ENCODE results near the gene CNOT6.

Gene CNOT6

DNA sequence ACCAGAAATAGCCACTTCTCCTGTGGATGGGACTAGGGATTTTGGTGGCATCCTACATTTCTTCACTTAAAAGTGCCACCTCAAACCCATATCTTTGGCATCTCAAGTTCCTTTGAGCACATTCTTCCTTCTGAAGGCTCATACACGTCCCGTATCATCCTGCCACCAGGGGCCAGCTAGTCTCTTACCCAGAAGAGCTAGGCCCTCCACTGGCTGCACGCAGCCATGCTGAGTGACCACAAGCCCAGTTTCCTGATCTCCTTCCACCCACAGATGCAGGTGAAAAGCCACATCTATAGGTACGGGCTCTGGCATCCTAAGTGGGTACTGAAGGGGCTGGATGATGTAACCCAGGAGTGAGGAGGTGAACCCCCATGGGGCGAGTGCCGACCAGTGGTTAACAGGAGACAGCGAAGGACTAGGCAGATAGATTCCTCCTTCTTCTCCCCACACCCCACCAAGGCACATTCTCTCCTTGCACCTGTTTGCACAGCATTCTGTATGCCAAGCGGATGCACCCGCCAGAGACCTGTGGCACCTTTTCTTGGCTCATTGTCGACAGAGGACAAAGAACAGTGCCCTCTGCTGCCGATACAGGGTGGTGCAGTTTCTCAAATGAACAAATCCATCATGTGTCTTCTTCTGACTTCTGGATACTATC, 111.5 kb downstream of the CNOT6 start:
- H3K4me3 ChIP-seq (ENCODE audit: low read depth in 1 of 2, low read length in 2 of 2): no peak overlapping the region
- H3K4me1 ChIP-seq (ENCODE audit: insufficient read depth, low read length): no peaks in the 10 kb centered on the region
- no peaks in the 10 kb centered on the region for H3K9me3 ChIP-seq (ENCODE audit: low read length)
- H3K36me3 ChIP-seq (ENCODE audit: insufficient read depth, low read length): no peaks in the 10 kb centered on the region
- H3K27me3 ChIP-seq (ENCODE audit: control insufficient read depth in 1 of 2, insufficient read depth in 2 of 2, low read length in 2 of 2): no peaks in the 10 kb centered on the region
- no peak overlapping the region for H3K9ac ChIP-seq (ENCODE audit: low read length)
- no peak overlapping the region for H3K27ac ChIP-seq (ENCODE audit: low read depth, low read length)

DNA sequence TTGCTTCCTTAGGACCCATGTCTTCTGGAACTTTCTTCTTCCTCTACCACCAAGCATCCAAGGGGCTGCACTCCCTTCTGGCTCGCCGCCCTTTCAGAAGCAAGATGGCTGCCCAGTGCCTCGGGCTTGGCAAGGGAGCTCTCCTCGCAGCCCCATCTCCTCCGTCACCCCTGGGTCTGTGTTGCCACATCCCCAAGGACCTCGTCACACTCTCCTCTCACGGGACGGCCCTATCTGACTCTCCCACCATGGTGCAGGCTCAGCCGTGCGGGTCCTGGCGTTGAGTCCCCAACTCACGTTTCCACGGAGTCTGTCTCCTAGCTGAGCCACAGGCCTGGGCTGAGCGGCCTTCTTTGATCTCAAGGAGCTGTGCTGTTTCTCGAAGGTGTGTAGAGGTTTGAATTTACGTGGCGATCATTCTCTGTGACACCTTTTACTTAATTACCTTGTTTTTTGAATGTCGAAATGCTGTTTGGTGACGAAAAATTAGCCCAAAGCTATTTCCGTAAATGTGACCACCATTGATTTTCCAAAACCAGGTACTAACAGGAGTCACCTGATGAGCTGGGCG, 112.1 kb downstream of the CNOT6 start:
- Histone ChIP-seq H3K4me3 (ENCODE audit: low read depth in 1 of 2, low read length in 2 of 2) (no peak overlapping the region), H3K9ac (ENCODE audit: low read length) (no peak overlapping the region), H3K36me3 (ENCODE audit: insufficient read depth, low read length) (no peaks in the 10 kb centered on the region), H3K27ac (ENCODE audit: low read depth, low read length) (no peak overlapping the region), H3K27me3 (ENCODE audit: control insufficient read depth in 1 of 2, insufficient read depth in 2 of 2, low read length in 2 of 2) (no peaks in the 10 kb centered on the region), H3K4me1 (ENCODE audit: insufficient read depth, low read length) (no peaks in the 10 kb centered on the region), H3K9me3 (ENCODE audit: low read length) (no peaks in the 10 kb centered on the region)

DNA sequence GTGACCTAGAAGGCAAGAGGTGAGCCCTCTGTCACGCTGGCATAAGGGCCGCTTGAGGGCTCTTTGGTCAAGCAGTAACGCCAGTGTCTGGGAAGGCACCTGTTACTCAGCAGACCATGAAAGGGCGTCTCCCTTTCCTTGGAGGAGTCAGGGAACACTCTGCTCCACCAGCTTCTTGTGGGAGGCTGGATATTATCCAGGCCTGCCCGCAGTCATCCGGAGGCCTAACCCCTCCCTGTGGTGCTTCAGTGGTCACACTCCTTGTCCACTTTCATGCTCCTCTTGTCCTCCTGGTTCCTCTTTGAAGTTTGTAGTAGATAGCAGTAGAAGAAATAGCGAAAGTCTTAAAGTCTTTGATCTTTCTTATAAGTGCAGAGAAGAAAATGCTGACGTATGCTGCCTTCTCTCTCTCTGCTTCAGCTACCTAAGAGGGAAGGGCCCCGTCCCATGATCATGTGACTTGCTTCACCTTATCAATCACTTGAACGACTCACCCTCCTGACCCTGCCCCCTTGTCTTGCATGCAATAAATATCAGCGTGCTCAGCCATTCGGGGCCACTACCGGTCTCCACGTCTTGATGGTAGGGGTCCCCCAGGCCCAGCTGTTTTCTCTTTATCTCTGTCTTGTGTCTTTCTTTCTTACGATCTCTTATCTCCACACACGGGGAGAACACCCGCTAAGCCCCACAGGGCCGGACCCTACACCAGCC, 113.8 kb downstream of the CNOT6 start:
- no peak overlapping the region for H3K27ac ChIP-seq (ENCODE audit: low read depth, low read length)
- no peaks in the 10 kb centered on the region for H3K9me3 ChIP-seq (ENCODE audit: low read length)
- no peaks in the 10 kb centered on the region for H3K27me3 ChIP-seq (ENCODE audit: control insufficient read depth in 1 of 2, insufficient read depth in 2 of 2, low read length in 2 of 2)

DNA sequence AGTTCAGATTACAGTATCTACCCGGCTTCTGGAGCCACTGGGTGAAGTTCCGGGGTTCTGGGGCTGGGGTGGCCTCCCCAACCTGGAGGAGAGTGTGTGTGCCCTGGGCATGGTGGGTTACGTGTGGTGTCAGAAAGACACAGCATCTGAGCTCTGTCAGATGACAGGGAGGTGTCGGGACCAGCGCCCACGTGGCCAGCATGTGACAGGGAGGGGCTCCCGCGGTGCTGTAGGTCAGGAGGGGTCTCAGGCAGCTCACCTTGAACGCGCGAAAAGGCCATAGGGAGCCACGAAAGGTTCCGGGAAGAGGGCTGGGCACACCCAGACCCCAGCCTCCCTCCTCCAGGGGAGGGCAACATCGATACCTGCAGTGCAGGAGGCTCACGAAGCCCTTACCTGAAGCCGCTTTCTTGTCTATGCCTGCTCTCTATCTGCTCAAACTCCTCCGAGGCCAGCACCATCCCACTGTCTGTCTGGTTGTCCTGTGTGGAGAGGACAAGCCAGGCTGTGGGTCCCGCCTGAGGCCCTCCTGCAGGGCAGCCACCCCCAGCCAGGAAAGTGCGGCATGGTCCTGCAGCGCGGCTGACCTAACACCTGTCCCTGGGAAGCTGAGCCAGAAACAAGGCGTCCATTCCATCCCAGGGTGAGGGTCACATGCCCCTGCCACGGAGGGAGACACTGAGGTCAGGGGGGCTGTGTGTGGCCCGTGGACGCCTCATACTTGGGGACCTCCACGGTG, 114.6 kb downstream of the CNOT6 start:
- H3K4me3 ChIP-seq (ENCODE audit: low read depth in 1 of 2, low read length in 2 of 2): no peak overlapping the region
- no peaks in the 10 kb centered on the region for H3K36me3 ChIP-seq (ENCODE audit: insufficient read depth, low read length)
- H3K27ac ChIP-seq (ENCODE audit: low read depth, low read length): no peak overlapping the region
- no peaks in the 10 kb centered on the region for H3K9me3 ChIP-seq (ENCODE audit: low read length)
- H3K9ac ChIP-seq (ENCODE audit: low read length): no peak overlapping the region
- H3K27me3 ChIP-seq (ENCODE audit: control insufficient read depth in 1 of 2, insufficient read depth in 2 of 2, low read length in 2 of 2): no peaks in the 10 kb centered on the region
- H3K4me1 ChIP-seq (ENCODE audit: insufficient read depth, low read length): no peaks in the 10 kb centered on the region

More for the DNA sequence above, 113.8 kb downstream of the CNOT6 start:
- no peak overlapping the region for H3K9ac ChIP-seq (ENCODE audit: low read length)
- no peaks in the 10 kb centered on the region for H3K4me1 ChIP-seq (ENCODE audit: insufficient read depth, low read length)
- H3K36me3 ChIP-seq (ENCODE audit: insufficient read depth, low read length): no peaks in the 10 kb centered on the region
- H3K4me3 ChIP-seq (ENCODE audit: low read depth in 1 of 2, low read length in 2 of 2): no peak overlapping the region

DNA sequence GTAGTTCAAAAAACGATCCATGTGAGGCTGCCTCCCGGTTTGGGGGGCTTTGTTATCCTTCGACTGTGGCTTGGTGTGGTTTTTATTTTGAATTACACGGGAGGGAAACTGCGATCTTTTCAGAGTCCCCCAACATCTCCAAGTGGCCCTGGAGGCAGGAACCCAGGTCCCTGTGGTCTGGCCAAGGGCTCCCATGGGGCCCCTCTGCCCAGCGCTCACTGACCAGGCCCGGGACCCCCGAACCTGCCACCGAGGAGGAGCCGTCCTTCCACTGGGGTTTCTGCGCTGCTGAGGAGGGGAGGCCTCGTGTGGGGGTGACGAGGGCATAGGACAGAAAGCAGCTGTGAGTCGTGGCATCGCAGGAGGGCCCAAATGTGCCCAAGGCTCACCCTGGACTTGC, 115.2 kb downstream of the CNOT6 start:
- Histone ChIP-seq H3K27me3 (ENCODE audit: control insufficient read depth in 1 of 2, insufficient read depth in 2 of 2, low read length in 2 of 2) (no peaks in the 10 kb centered on the region), H3K4me1 (ENCODE audit: insufficient read depth, low read length) (no peaks in the 10 kb centered on the region), H3K9me3 (ENCODE audit: low read length) (no peaks in the 10 kb centered on the region), H3K4me3 (ENCODE audit: low read depth in 1 of 2, low read length in 2 of 2) (no peak overlapping the region), H3K36me3 (ENCODE audit: insufficient read depth, low read length) (no peaks in the 10 kb centered on the region), H3K9ac (ENCODE audit: low read length) (no peak overlapping the region), H3K27ac (ENCODE audit: low read depth, low read length) (no peak overlapping the region)

DNA sequence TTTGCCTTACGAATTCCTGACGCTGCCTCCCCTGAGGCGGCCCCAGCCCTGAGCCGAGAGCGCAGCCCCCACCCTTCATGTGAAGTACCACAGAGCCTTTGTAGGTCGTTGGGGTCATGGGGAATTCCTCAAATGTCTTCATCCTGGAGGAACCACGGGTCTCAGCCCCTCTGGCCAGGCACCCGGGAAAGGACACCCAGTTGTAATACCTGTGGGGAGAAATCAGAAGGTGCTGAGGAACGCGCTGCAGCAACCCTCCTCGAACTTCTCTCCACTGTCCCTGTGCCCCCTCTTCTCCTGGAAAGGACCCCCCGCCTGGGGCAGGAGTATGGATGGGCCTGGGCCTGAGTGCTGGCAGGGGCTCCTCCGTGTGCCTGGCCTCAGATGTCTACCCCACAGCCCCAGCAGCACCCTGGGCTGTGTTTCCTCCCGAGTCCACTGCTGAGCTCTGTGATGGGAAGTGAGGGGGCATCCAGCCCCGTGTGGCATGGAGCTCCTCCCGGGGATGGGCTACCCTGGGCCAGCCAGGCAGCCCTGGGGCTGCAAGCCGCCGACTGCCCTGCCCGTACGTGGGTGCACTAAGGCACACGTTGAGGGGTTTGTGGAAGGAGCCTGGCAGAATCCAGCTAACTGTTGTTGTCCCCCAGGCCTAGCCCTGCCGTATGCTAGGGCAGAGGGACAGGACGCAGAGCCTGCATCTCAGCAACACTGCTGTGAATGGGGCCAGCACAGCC, 115.8 kb downstream of the CNOT6 start:
- H3K27me3 ChIP-seq (ENCODE audit: control insufficient read depth in 1 of 2, insufficient read depth in 2 of 2, low read length in 2 of 2): no peaks in the 10 kb centered on the region
- no peak overlapping the region for H3K4me3 ChIP-seq (ENCODE audit: low read depth in 1 of 2, low read length in 2 of 2)
- no peaks in the 10 kb centered on the region for H3K4me1 ChIP-seq (ENCODE audit: insufficient read depth, low read length)

DNA sequence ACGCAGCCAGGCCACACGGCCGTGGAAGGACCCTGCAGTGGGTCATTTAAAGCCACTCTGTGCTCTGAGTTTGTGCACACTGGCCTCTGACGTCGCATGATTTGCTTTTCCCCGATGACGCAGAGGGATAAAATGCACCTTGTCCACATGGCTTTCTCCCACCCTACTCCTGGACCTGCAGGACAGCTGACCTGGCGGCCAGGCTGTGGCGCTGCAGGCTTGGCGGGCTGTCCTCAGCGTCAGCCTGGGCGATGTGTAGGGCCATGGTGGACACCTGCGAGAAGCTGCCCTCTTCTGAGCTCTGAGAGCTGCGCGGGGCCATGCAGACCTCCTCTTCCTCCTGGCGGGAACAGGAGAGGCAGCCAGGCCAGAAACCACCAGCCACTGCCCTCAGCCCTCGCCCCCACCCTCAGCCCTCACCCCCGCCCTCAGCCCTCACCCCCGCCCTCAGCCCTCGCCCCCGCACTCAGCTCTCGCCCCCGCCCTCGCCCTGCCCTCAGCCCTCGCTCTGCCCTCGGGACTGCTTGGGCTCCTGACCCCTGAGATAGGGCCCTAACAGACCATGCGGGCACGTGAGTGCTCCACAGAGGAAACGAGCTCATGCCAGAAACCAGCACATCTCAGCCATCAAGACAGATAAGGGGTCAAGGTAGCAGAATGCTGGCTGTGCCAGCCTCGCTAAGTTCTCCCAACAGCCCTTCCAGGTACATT, 117.1 kb downstream of the CNOT6 start:
- no peaks in the 10 kb centered on the region for H3K36me3 ChIP-seq (ENCODE audit: insufficient read depth, low read length)
- H3K9me3 ChIP-seq (ENCODE audit: low read length): no peaks in the 10 kb centered on the region
- H3K4me1 ChIP-seq (ENCODE audit: insufficient read depth, low read length): no peaks in the 10 kb centered on the region
- no peak overlapping the region for H3K27ac ChIP-seq (ENCODE audit: low read depth, low read length)
- no peak overlapping the region for H3K4me3 ChIP-seq (ENCODE audit: low read depth in 1 of 2, low read length in 2 of 2)
- H3K27me3 ChIP-seq (ENCODE audit: control insufficient read depth in 1 of 2, insufficient read depth in 2 of 2, low read length in 2 of 2): no peaks in the 10 kb centered on the region
- no peak overlapping the region for H3K9ac ChIP-seq (ENCODE audit: low read length)

More for the DNA sequence above, 115.8 kb downstream of the CNOT6 start:
- H3K36me3 ChIP-seq (ENCODE audit: insufficient read depth, low read length): no peaks in the 10 kb centered on the region
- H3K9me3 ChIP-seq (ENCODE audit: low read length): no peaks in the 10 kb centered on the region
- H3K27ac ChIP-seq (ENCODE audit: low read depth, low read length): no peak overlapping the region
- no peak overlapping the region for H3K9ac ChIP-seq (ENCODE audit: low read length)

DNA sequence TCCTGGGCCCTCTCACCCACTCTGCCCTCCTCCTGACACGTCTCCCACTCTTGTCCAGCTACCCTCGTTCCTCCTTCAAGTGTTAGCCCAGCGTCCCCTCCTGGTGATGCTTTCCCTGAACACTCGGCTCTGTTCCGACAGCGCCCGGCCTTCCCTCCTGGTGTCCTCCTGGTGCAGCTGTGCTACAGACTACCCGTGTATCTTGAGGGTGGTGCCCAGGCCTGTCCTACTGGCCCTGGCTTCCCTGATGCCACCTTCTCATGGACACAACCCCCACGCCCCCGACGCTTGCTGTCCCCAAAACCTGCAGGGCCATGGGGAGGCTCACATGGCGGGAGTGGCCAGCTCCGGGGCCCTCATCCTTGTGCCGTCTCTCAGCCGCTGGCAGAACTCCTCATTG, 118.5 kb downstream of the CNOT6 start:
- H3K4me3 ChIP-seq (ENCODE audit: low read depth in 1 of 2, low read length in 2 of 2): no peak overlapping the region
- no peaks in the 10 kb centered on the region for H3K27me3 ChIP-seq (ENCODE audit: control insufficient read depth in 1 of 2, insufficient read depth in 2 of 2, low read length in 2 of 2)
- no peaks in the 10 kb centered on the region for H3K4me1 ChIP-seq (ENCODE audit: insufficient read depth, low read length)
- no peaks in the 10 kb centered on the region for H3K36me3 ChIP-seq (ENCODE audit: insufficient read depth, low read length)
- H3K9me3 ChIP-seq (ENCODE audit: low read length): no peaks in the 10 kb centered on the region
- H3K9ac ChIP-seq (ENCODE audit: low read length): no peak overlapping the region
- H3K27ac ChIP-seq (ENCODE audit: low read depth, low read length): no peak overlapping the region

DNA sequence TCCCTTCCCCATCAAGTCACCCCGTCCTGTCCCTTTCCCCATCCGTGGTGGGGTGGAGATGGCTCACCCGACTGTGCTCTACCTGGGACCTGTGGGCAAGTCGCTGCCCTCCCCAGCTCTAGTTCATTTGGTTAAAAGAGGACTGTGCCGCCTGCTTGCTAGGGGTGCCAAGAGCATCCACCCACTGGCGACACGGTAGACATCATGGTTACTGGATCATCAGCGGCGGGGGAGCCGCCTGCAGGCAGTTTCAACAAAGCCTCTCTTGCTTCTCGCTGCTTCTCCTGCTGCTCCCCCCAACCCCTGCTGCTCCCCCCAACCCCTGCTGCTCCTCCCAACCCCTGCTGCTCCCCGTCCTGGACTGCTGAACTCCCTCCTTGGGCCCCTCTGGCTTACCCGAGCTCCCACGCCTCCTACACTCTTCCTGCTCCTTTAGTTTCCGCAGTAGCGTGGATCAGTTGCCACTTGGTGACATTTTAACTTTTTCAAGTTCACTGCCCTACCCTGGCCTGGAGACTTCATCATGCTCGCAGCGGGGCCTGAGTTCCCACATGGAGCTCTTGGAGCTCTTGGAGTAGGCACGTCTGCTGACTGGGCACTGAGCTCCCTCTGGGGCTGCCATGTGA, 119.1 kb downstream of the CNOT6 start:
- no peaks in the 10 kb centered on the region for H3K36me3 ChIP-seq (ENCODE audit: insufficient read depth, low read length)
- H3K9ac ChIP-seq (ENCODE audit: low read length): no peak overlapping the region
- no peaks in the 10 kb centered on the region for H3K9me3 ChIP-seq (ENCODE audit: low read length)
- no peak overlapping the region for H3K27ac ChIP-seq (ENCODE audit: low read depth, low read length)
- no peaks in the 10 kb centered on the region for H3K27me3 ChIP-seq (ENCODE audit: control insufficient read depth in 1 of 2, insufficient read depth in 2 of 2, low read length in 2 of 2)
- H3K4me1 ChIP-seq (ENCODE audit: insufficient read depth, low read length): no peaks in the 10 kb centered on the region
- H3K4me3 ChIP-seq (ENCODE audit: low read depth in 1 of 2, low read length in 2 of 2): no peak overlapping the region

DNA sequence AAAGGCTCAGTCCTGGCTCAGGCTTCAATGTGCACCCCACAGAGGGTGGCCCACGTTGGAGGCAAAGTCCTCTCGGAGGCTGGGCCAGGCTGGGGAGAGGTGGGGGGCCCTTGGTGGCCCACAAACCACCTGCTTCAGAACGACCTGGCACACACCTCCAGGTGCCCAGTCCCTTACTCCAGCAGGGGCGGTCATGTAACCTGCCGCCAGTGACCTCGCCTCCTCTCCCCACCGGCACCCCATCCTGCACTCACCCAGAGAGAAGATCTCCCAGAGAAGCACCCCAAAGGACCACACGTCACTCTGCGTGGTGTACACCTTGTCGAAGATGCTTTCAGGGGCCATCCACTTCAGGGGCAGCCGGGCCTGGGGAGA, 119.6 kb downstream of the CNOT6 start:
- no peaks in the 10 kb centered on the region for H3K36me3 ChIP-seq (ENCODE audit: insufficient read depth, low read length)
- no peak overlapping the region for H3K9ac ChIP-seq (ENCODE audit: low read length)
- H3K27ac ChIP-seq (ENCODE audit: low read depth, low read length): no peak overlapping the region
- no peak overlapping the region for H3K4me3 ChIP-seq (ENCODE audit: low read depth in 1 of 2, low read length in 2 of 2)
- no peaks in the 10 kb centered on the region for H3K9me3 ChIP-seq (ENCODE audit: low read length)
- no peaks in the 10 kb centered on the region for H3K27me3 ChIP-seq (ENCODE audit: control insufficient read depth in 1 of 2, insufficient read depth in 2 of 2, low read length in 2 of 2)
- no peaks in the 10 kb centered on the region for H3K4me1 ChIP-seq (ENCODE audit: insufficient read depth, low read length)
